Esophagus squamous epithelium (tissue), 5 donors: ENCODE data around the gene MYO18B. TPM values are rescaled to one million over a fixed set of nuclear protein-coding genes. Genes with fewer than 3 reads are reported as not detected.

Experiments
- DNase-seq: peaks from one replicate; lab custom pipeline; 2025; lab: John Stamatoyannopoulos, UW
- H3K27ac ChIP-seq, 4 donors: fragments of 200-600 bp; sonication (generic); one replicate each; pipeline ENCODE4 v1.5.1; 2016 to 2019; ENCODE audit warnings: mild to moderate bottlenecking in 1 of 4
- H3K27me3 ChIP-seq, 4 donors: fragments of 200-600 bp; sonication (generic); 1 replicate in 3 of 4; 2 replicates in 1 of 4; pipeline versions ENCODE4 v1.5.1 to v1.6.0; 2017 to 2021; ENCODE audit warnings: antibody characterized with exemption in 1 of 4
- H3K36me3 ChIP-seq, 3 donors: fragments of 200-600 bp; sonication (generic); one replicate each; pipeline ENCODE4 v1.5.1; 2016 to 2019
- H3K4me1 ChIP-seq, 3 donors: fragments of 200-600 bp; sonication (generic); one replicate each; pipeline ENCODE4 v1.5.1; 2017 to 2019
- H3K4me3 ChIP-seq, 4 donors: fragments of 200-600 bp; sonication (generic); 1 replicate in 3 of 4; 2 replicates in 1 of 4; pipeline ENCODE4 v1.5.1; 2016 to 2019; ENCODE audit warnings: mild to moderate bottlenecking in 2 of 4, moderate library complexity in 1 of 4
- H3K9me3 ChIP-seq, 3 donors: fragments of 200-600 bp; sonication (generic); one replicate each; pipeline ENCODE4 v1.5.1; 2016 to 2019
- CTCF ChIP-seq, 6 experiments: fragments of 450-650 bp in 4 of 6; fragments of 200-600 bp in 2 of 6; sonication (generic) in 2 of 6; IDR thresholded peaks; one replicate each; pipeline ENCODE4 v1.5.1; 2016 to 2019; ENCODE audit warnings: antibody characterized with exemption in 6 of 6, mild to moderate bottlenecking in 4 of 6, moderate library complexity in 4 of 6
- POLR2A ChIP-seq, 4 donors: fragments of 450-650 bp; IDR thresholded peaks; one replicate each; pipeline ENCODE4 v1.6.1; 2017; ENCODE audit warnings: antibody characterized with exemption in 4 of 4, mild to moderate bottlenecking in 4 of 4, moderate library complexity in 3 of 4
- WGBS, 2 donors: methylation state at CpG; one replicate each; pipeline ENCODE4 v1.1.5; 2018; 5-methylcytosine and 5-hydroxymethylcytosine counted together
- intact Hi-C: fragments of 100-400 bp; cut with DNase I; formaldehyde crosslinking; loops from one replicate; pipeline ENCODE4 v1.15.0; 2022
- total RNA-seq, 4 donors: library from RNA; depleted of rRNA; stranded (reverse); fragments of >200 nt; gene quantifications; one replicate each; pipeline ENCODE4 v1.1.0, GENCODE V29; 2016
- donor health status: DM: yes; HTN: yes; CAD: no.

MYO18B gene
- total RNA-seq, 4 donors from 2014 or later, result 0.06 to 2.5 (median 0.17) TPM

GRCh38 chr22:25955323-25955722, 213.3 kb downstream of the MYO18B start:
- H3K27me3 ChIP-seq, result no peaks in the 10 kb centered on the region
- no peak for DNase-seq
- H3K4me1 ChIP-seq, result no peaks in the 10 kb centered on the region
- intact Hi-C loops, result no loop called here
- H3K4me3 ChIP-seq, result no peak overlapping the region
- no peak for TF ChIP-seq POLR2A (IDR thresholded peaks at IDR 0.05)
- TF ChIP-seq CTCF (IDR thresholded peaks at IDR 0.05), result no peak
- no peaks in the 10 kb centered on the region for H3K36me3 ChIP-seq
- 87 to 89% methylated on average over 7 to 8 of the region's 9 CpGs for WGBS, 2 donors
- no peak overlapping the region for H3K27ac ChIP-seq
- no peaks in the 10 kb centered on the region for H3K9me3 ChIP-seq

GRCh38 chr22:25956801-25957200, 214.8 kb downstream of the MYO18B start:
- Histone ChIP-seq H3K9me3 (no peaks in the 10 kb centered on the region), H3K27me3 (no peaks in the 10 kb centered on the region), H3K36me3 (no peaks in the 10 kb centered on the region), H3K4me3 (no peak overlapping the region), H3K27ac (no peak overlapping the region), H3K4me1 (no peaks in the 10 kb centered on the region)
- intact Hi-C loops, result no loop called here
- TF ChIP-seq POLR2A (IDR thresholded peaks at IDR 0.05), result no peak
- no peak for TF ChIP-seq CTCF (IDR thresholded peaks at IDR 0.05)
- no peak for DNase-seq
- WGBS, 2 donors, result 69 to 72% methylated on average over 4 to 5 of the region's 5 CpGs

- no peak for DNase-seq
- H3K4me1 ChIP-seq, result no peaks in the 10 kb centered on the region
- intact Hi-C loops, result no loop called here
- 70 to 76% methylated on average over 12 of the region's 12 CpGs for WGBS, 2 donors
- H3K27me3 ChIP-seq, result no peaks in the 10 kb centered on the region
- TF ChIP-seq POLR2A (IDR thresholded peaks at IDR 0.05), result no peak
- TF ChIP-seq CTCF (IDR thresholded peaks at IDR 0.05), result no peak
- H3K9me3 ChIP-seq, result no peaks in the 10 kb centered on the region
- H3K36me3 ChIP-seq, result no peaks in the 10 kb centered on the region
- H3K27ac ChIP-seq, result no peak overlapping the region
- no peak overlapping the region for H3K4me3 ChIP-seq
These were observed 218.1 kb downstream of the MYO18B start for GRCh38 chr22:25959818-25960774.

GRCh38 chr22:25961699-25962098, 219.7 kb downstream of the MYO18B start:
- Histone ChIP-seq H3K27ac (no peak overlapping the region), H3K4me3 (no peak overlapping the region), H3K9me3 (no peaks in the 10 kb centered on the region), H3K27me3 (peaks cover 0 to 6% (median 0%) of the 10 kb centered on the region in 4 donors), H3K4me1 (no peaks in the 10 kb centered on the region), H3K36me3 (no peaks in the 10 kb centered on the region)
- 48 to 68% methylated on average over 5 of the region's 5 CpGs for WGBS, 2 donors
- no peak for DNase-seq
- intact Hi-C loops, result no loop called here
- TF ChIP-seq CTCF (IDR thresholded peaks at IDR 0.05) (no peak), POLR2A (IDR thresholded peaks at IDR 0.05) (no peak)

- Histone ChIP-seq H3K4me3 (no peak overlapping the region), H3K36me3 (no peaks in the 10 kb centered on the region), H3K9me3 (no peaks in the 10 kb centered on the region), H3K27me3 (peaks cover 0 to 8% (median 0%) of the 10 kb centered on the region in 4 donors), H3K27ac (no peak overlapping the region), H3K4me1 (no peaks in the 10 kb centered on the region)
- TF ChIP-seq CTCF (IDR thresholded peaks at IDR 0.05), result no peak
- TF ChIP-seq POLR2A (IDR thresholded peaks at IDR 0.05), result no peak
- intact Hi-C loops, result no loop called here
- no peak for DNase-seq
- 73 to 96% methylated on average over 2 of the region's 2 CpGs for WGBS, 2 donors
These were observed 220.7 kb downstream of the MYO18B start for GRCh38 chr22:25962711-25963110.
